K562 (cell line): ENCODE results near the gene VDAC1. TPM values are rescaled to one million over a fixed set of nuclear protein-coding genes. Genes with fewer than 3 reads are reported as not detected.
A peak's percentile ranks its signal among the peaks of the same experiment; 100 is the strongest.

Experiments
- CTBP1 ChIP-seq: fragments of 450-650 bp; IDR thresholded peaks from 2 replicates; pipeline ENCODE4 v1.6.1; 2016; ENCODE audit warnings: borderline replicate concordance
- DMBX1 ChIP-seq: fragments of 250-450 bp; sonication (Bioruptor Pico); IDR thresholded peaks from 2 replicates; pipeline ENCODE4 v1.8.0; 2022; ENCODE audit warnings: inconsistent platforms, mild to moderate bottlenecking, moderate library complexity, borderline replicate concordance
- ELF1 ChIP-seq: fragments of 200-800 bp; sonication (Bioruptor generic); IDR thresholded peaks from 2 replicates; pipeline ENCODE4 v1.6.1; 2016; ENCODE audit warnings: missing genetic modification characterization, missing compliant biosample characterization
- FOSL1 ChIP-seq: fragments of 200-800 bp; sonication (Bioruptor generic); conservative IDR thresholded peaks from 2 replicates; pipeline ENCODE4 v1.6.1; 2016; ENCODE audit warnings: missing genetic modification characterization, missing compliant biosample characterization
- GATAD2B ChIP-seq: fragments of 450-650 bp; IDR thresholded peaks from 2 replicates; pipeline ENCODE4 v1.6.1; 2017; ENCODE audit warnings: mild to moderate bottlenecking, borderline replicate concordance
- LARP7 ChIP-seq: fragments of 450-650 bp; IDR thresholded peaks from 2 replicates; pipeline ENCODE4 v1.6.1; 2016
- MXI1 ChIP-seq: IDR thresholded peaks from 2 replicates; pipeline ENCODE4 v1.6.1; 2011; ENCODE audit warnings: low read depth, mild to moderate bottlenecking, improper control_type of control experiment, low read length
- MYBL2 ChIP-seq, 2 experiments: fragments of 450-650 bp in 1 of 2; sonication (generic) in 1 of 2; formaldehyde crosslinking in 1 of 2; IDR thresholded peaks; 2 replicates each; pipeline versions ENCODE4 v1.6.1 to v1.8.1; 2017 to 2022; ENCODE audit warnings: borderline replicate concordance in 1 of 2, inconsistent platforms in 1 of 2, low read depth in 1 of 2, mild to moderate bottlenecking in 1 of 2, missing genetic modification reagents in 1 of 2, moderate library complexity in 1 of 2
- NEUROD1 ChIP-seq: fragments of 150-350 bp; IDR thresholded peaks from 2 replicates; pipeline ENCODE4 v1.6.1; 2014; ENCODE audit warnings: borderline replicate concordance, low read length, low read depth; ENCODE audit not compliant: partially characterized antibody
- SIN3A ChIP-seq, 2 experiments: fragments of 150-350 bp in 1 of 2; IDR thresholded peaks; 2 replicates each; pipeline ENCODE4 v1.6.1; 2011 to 2016; ENCODE audit warnings: borderline replicate concordance in 2 of 2, low read depth in 2 of 2, low read length in 2 of 2, mild to moderate bottlenecking in 2 of 2, moderate library complexity in 2 of 2; ENCODE audit not compliant: control insufficient read depth in 1 of 2
- STAG1 ChIP-seq: sonication (generic); formaldehyde crosslinking; IDR thresholded peaks from 2 replicates; pipeline ENCODE4 v1.5.0; 2020; ENCODE audit warnings: missing genetic modification reagents, borderline replicate concordance
- STAT5B ChIP-seq: fragments of 250-450 bp; sonication (Bioruptor Pico); IDR thresholded peaks from 2 replicates; pipeline ENCODE4 v1.8.0; 2021; ENCODE audit warnings: mild to moderate bottlenecking, inconsistent platforms
- TCF3 ChIP-seq: sonication (generic); formaldehyde crosslinking; IDR thresholded peaks from 2 replicates; pipeline ENCODE4 v1.4.0; 2020; ENCODE audit warnings: mild to moderate bottlenecking, missing genetic modification reagents
- TSC22D4 ChIP-seq: fragments of 450-650 bp; IDR thresholded peaks from 2 replicates; pipeline ENCODE4 v1.6.1; 2016; ENCODE audit warnings: missing genetic modification characterization, missing biosample characterization, control low read depth
- ZBED1 ChIP-seq: IDR thresholded peaks from 2 replicates; pipeline ENCODE4 v1.6.1; 2014
- ZEB2 ChIP-seq: fragments of 450-650 bp; IDR thresholded peaks from 2 replicates; pipeline ENCODE4 v1.6.1; 2016
- ZNF175 ChIP-seq: fragments of 200-800 bp; sonication (Bioruptor generic); IDR thresholded peaks from 2 replicates; pipeline ENCODE4 v1.6.1; 2016; ENCODE audit warnings: low read depth, mild to moderate bottlenecking, missing genetic modification characterization, missing compliant biosample characterization
- ZNF436 ChIP-seq: fragments of 250-450, 450-650 bp; sonication (Bioruptor Pico); formaldehyde crosslinking; IDR thresholded peaks from 2 replicates; pipeline ENCODE4 v1.7.0; 2020; ENCODE audit warnings: mild to moderate bottlenecking
- ZSCAN29 ChIP-seq: fragments of 450-650 bp; IDR thresholded peaks from 2 replicates; pipeline ENCODE4 v1.6.1; 2017
- polyA plus RNA-seq, 8 experiments: library from polyadenylated mRNA; depleted of rRNA in 4 of 8; stranded (reverse) in 5 of 8; unstranded in 3 of 8; fragments of >200 nt; fragmentation: Nextera tagmentation in 2 of 8; fragmentation: Illumina TruSeq in 1 of 8; extraction: Ambion mirVana in 2 of 8; extraction: Trizol in 1 of 8; gene quantifications; 2 replicates each; pipeline versions ENCODE4 v1.2.1 to v1.2.3, GENCODE V29; 2011 to 2014; ENCODE audit warnings: inconsistent platforms in 1 of 8, missing spikeins in 1 of 8
- total RNA-seq, 7 experiments: library from RNA; depleted of rRNA in 6 of 7; stranded (reverse); fragments of >200 nt in 6 of 7; fragmentation: Illumina TruSeq in 2 of 7; extraction: Trizol in 2 of 7; gene quantifications; 2 replicates each; pipeline versions ENCODE4 v1.2.1 to v1.2.3, GENCODE V29; 2011 to 2021; ENCODE audit warnings: low replicate concordance in 1 of 7
- TF ChIP-seq, protein P1 (sequence below): fragments of 150-350 bp; conservative IDR thresholded peaks from 2 replicates; pipeline ENCODE4 v1.6.1; 2014; ENCODE audit warnings: low read length
- TF ChIP-seq, protein P2 (sequence below), 2 experiments: fragments of 450-650 bp; IDR thresholded peaks; 2 replicates each; pipeline ENCODE4 v1.6.1; 2018; ENCODE audit warnings: mild to moderate bottlenecking in 2 of 2, low read depth in 1 of 2; ENCODE audit not compliant: partially characterized antibody in 2 of 2

The VDAC1 gene
- total and polyA plus RNA-seq, 9 of the 15 experiments (the other 6 are each of a cell fraction or from before 2014, with no cell fraction given) = 168 to 366 (median 293) TPM

DNA sequence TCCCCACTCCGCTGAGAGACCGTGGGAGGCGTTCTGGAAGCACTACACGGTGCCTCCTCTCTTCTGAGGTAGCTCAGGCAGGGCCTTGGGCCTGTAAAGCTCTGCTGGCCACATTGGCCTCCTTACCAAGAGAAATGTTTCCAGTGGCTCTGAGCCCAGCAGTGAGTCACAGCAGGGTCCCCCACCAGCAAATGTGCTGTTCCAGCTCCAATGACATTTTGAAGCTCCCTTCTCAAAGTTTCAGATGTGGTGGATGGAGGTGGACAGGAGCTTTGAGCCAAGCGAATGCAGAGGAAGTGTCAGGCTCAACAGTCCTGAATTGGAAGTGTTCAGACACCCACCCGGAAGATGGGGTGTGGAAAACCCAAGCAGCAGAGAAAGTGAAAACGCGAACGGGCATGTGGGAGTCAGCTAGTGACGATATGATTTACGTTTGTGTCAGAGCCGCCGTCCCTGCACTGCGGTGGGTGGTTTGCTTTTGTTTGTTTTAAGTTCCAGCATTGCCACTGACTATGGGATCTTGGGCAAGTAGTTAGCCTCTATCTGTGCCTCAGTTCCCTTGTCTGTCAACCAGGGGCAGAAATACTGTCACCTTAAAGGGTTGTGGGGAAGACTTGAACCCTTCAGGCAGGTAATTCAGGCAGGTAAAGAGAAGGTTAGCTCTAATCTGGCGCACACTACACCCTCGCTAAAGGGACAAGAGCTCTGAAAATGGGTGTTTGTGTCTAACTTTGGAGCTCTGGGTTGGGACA, 74.5 kb downstream of the VDAC1 start (continued):
- TF ChIP-seq STAT5B (CRISPR knock-in tag) (no peak), ZEB2 (peak; percentile 62), ELF1 (tag) (peak; percentile 77), SIN3A (IDR thresholded peaks at IDR 0.05; ENCODE audit: borderline replicate concordance in 2 of 2, control insufficient read depth in 1 of 2, low read depth in 2 of 2, low read length in 2 of 2) (no peak), ZNF436 (CRISPR knock-in tag) (no peak), CTBP1 (0 out of 2 replicates have a peak, but pooled peaks have one; percentile 43), TCF3 (peak; percentile 39; the same call in 1 of the 2 replicates), ZBED1 (no peak), DMBX1 (CRISPR knock-in tag) (no peak), ZSCAN29 (no peak), LARP7 (no peak), FOSL1 (tag) (peak; percentile 77), TSC22D4 (tag) (no peak), NEUROD1 (no peak), ZNF175 (CRISPR knock-in tag) (0 out of 2 replicates have a peak, but pooled peaks have one; percentile 33), MYBL2 (IDR thresholded peaks at IDR 0.05; ENCODE audit: low read depth) (no peak), MYBL2 (CRISPR knock-in tag; IDR thresholded peaks at IDR 0.05; ENCODE audit: borderline replicate concordance) (no peak), MXI1 (no peak), STAG1 (CRISPR knock-in tag) (no peak), GATAD2B (peak; percentile 35; the same call in 1 of the 2 replicates)
- TF ChIP-seq, protein P1, sequence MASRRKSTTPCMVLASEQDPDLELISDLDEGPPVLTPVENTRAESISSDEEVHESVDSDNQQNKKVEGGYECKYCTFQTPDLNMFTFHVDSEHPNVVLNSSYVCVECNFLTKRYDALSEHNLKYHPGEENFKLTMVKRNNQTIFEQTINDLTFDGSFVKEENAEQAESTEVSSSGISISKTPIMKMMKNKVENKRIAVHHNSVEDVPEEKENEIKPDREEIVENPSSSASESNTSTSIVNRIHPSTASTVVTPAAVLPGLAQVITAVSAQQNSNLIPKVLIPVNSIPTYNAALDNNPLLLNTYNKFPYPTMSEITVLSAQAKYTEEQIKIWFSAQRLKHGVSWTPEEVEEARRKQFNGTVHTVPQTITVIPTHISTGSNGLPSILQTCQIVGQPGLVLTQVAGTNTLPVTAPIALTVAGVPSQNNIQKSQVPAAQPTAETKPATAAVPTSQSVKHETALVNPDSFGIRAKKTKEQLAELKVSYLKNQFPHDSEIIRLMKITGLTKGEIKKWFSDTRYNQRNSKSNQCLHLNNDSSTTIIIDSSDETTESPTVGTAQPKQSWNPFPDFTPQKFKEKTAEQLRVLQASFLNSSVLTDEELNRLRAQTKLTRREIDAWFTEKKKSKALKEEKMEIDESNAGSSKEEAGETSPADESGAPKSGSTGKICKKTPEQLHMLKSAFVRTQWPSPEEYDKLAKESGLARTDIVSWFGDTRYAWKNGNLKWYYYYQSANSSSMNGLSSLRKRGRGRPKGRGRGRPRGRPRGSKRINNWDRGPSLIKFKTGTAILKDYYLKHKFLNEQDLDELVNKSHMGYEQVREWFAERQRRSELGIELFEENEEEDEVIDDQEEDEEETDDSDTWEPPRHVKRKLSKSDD = no peak
- TF ChIP-seq, protein P2, sequence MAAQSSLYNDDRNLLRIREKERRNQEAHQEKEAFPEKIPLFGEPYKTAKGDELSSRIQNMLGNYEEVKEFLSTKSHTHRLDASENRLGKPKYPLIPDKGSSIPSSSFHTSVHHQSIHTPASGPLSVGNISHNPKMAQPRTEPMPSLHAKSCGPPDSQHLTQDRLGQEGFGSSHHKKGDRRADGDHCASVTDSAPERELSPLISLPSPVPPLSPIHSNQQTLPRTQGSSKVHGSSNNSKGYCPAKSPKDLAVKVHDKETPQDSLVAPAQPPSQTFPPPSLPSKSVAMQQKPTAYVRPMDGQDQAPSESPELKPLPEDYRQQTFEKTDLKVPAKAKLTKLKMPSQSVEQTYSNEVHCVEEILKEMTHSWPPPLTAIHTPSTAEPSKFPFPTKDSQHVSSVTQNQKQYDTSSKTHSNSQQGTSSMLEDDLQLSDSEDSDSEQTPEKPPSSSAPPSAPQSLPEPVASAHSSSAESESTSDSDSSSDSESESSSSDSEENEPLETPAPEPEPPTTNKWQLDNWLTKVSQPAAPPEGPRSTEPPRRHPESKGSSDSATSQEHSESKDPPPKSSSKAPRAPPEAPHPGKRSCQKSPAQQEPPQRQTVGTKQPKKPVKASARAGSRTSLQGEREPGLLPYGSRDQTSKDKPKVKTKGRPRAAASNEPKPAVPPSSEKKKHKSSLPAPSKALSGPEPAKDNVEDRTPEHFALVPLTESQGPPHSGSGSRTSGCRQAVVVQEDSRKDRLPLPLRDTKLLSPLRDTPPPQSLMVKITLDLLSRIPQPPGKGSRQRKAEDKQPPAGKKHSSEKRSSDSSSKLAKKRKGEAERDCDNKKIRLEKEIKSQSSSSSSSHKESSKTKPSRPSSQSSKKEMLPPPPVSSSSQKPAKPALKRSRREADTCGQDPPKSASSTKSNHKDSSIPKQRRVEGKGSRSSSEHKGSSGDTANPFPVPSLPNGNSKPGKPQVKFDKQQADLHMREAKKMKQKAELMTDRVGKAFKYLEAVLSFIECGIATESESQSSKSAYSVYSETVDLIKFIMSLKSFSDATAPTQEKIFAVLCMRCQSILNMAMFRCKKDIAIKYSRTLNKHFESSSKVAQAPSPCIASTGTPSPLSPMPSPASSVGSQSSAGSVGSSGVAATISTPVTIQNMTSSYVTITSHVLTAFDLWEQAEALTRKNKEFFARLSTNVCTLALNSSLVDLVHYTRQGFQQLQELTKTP (IDR thresholded peaks at IDR 0.05; ENCODE audit: low read depth in 1 of 2, partially characterized antibody in 2 of 2) = peak in 1 of 2 experiments; percentile 45
